ENCODE measurements around the gene HOXC11. TPM values are rescaled to one million over a fixed set of nuclear protein-coding genes. Genes with fewer than 3 reads are reported as not detected.

Gene HOXC11
- total and polyA plus RNA-seq, 8 donors, result not detected

DNA sequence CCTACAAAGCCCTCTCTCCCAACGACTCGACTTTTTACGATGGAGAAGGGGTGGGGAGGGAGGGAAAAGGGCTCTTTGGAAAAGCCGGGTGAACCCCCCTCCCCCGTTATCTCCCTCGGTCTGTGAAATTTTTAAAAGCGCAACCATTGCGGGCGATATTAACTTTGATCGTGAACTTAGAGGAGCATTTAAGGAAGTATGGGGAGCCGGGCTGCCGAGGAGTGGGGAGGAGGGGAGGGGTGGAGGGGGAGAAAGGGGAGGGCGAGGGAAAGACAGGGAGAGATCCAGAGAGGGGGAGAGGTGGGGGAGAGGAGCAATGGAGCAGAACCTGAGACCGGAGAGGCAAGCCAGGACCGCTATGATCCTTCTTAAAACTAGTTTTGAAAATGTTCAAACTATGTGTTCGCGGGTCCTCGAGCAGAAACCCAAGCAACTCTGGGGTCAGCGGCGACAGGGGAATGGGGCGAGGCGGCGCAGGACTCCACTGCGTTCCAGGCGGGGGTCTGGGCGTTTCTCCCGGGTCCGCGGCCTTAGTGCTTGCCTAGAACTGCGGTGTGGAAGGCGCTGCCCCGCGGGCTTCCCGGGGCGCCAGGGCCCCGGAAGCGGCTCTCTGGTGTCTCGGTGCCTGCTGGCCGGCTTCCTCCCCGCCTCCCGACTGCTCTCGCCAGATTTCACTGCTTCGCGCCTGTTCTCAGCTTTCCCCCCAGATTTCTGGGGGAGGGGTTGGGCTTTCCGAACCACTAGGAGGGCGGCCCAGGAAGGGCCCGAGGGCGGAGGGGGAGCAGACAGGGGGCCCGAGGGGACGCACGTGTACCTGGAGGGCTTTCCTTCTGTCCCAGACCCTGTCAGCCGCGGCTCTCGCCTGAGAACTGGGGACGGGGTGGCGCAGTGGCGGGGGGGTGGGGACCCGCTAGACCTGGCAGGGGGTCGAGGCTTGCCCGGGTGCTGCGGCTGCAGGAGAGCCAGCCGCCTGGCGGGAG lies 1.4 kb downstream of the HOXC11 start, which contains the start of gene HOTAIR:
Gene HOTAIR (minus strand): TSS at position 871 of the 980 bp plus-strand sequence.
- peaks cover 99 to 100% of the 10 kb centered on the region in 2 donors for H3K27me3 ChIP-seq
- H3K4me1 ChIP-seq, result peaks cover 0 to 23% of the 10 kb centered on the region in 2 donors
- ATAC-seq, result peak; percentile 39

DNA sequence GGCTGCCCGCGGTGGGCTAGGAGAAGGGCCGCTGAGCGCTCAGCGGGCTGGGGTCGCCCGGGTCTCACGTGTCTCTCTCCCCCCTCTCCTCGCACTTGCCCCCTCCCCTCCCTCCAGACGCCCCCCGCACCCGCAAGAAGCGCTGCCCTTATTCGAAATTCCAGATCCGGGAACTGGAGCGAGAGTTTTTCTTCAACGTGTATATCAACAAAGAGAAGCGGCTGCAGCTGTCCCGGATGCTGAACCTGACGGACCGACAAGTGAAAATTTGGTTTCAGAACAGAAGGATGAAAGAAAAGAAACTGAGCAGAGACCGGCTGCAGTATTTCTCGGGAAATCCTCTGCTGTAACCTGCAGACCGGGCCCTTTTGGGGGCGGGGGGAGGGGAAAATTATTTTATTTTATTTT lies 2.1 kb downstream of the HOXC11 start:
- H3K9me3 ChIP-seq, result no peaks in the 10 kb centered on the region
- peaks cover 97 to 100% of the 10 kb centered on the region in 2 donors for H3K27me3 ChIP-seq
- H3K4me3 ChIP-seq, result no peak overlapping the region
- H3K27ac ChIP-seq, result no peak overlapping the region
- ATAC-seq, result no peak
- TF ChIP-seq, protein P1, sequence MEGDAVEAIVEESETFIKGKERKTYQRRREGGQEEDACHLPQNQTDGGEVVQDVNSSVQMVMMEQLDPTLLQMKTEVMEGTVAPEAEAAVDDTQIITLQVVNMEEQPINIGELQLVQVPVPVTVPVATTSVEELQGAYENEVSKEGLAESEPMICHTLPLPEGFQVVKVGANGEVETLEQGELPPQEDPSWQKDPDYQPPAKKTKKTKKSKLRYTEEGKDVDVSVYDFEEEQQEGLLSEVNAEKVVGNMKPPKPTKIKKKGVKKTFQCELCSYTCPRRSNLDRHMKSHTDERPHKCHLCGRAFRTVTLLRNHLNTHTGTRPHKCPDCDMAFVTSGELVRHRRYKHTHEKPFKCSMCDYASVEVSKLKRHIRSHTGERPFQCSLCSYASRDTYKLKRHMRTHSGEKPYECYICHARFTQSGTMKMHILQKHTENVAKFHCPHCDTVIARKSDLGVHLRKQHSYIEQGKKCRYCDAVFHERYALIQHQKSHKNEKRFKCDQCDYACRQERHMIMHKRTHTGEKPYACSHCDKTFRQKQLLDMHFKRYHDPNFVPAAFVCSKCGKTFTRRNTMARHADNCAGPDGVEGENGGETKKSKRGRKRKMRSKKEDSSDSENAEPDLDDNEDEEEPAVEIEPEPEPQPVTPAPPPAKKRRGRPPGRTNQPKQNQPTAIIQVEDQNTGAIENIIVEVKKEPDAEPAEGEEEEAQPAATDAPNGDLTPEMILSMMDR (IDR thresholded peaks at IDR 0.05), result no peak
- H3K36me3 ChIP-seq, result no peaks in the 10 kb centered on the region
- intact Hi-C loops (cut with DNase I), result no loop called here
- DNase-seq, result no peak
- H3K4me1 ChIP-seq, result peaks cover 0 to 23% of the 10 kb centered on the region in 2 donors

More for the DNA sequence above, 1.4 kb downstream of the HOXC11 start, which contains the start of gene HOTAIR:
- no peaks in the 10 kb centered on the region for H3K36me3 ChIP-seq
- peak in 1 of 4 donors; percentile 69 for DNase-seq
- no peaks in the 10 kb centered on the region for H3K9me3 ChIP-seq
- no peak within 1 kb of the TSS for H3K27ac ChIP-seq
- TF ChIP-seq, protein P1 (IDR thresholded peaks at IDR 0.05), result no peak
- intact Hi-C loops (cut with DNase I), result no loop called here
- no peak within 1 kb of the TSS for H3K4me3 ChIP-seq

DNA sequence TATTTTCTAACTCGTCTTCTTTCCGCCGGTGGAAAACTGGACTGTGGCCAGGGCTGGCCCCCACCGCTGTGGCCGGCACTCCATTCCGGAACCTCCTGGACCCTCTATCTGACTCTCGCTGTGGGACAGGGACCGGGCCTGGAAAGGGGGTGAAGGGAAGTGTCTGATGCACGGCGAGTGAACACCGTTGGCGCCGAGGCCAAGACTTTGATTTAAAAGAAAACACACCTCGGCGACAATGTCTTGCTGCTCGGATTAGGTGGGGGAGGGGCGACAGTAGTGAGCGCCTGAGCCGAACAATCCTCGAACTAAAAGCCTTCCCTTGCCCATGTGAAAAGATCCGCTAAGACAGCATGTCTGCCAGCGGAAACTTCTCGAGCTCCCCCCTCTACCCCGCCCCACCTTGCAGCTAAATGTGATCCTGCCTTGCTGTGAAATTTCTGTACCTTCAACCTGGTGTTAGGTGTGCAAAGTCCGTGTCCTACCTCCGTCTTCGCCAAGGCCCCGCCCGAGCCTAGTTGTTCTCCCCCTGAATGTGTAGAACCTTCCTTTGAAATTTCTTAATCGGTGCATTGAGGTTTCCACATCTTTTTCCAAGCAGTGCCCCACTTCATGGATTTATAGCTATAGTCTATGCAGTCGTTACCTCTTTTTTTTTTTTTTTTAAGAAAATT lies 2.7 kb downstream of the HOXC11 start:
- H3K4me3 ChIP-seq, result no peak overlapping the region
- no peaks in the 10 kb centered on the region for H3K36me3 ChIP-seq
- no peaks in the 10 kb centered on the region for H3K9me3 ChIP-seq
- peaks cover 97 to 100% of the 10 kb centered on the region in 2 donors for H3K27me3 ChIP-seq
- TF ChIP-seq, protein P1 (IDR thresholded peaks at IDR 0.05), result no peak
- no peak overlapping the region for H3K27ac ChIP-seq
- intact Hi-C loops (cut with DNase I), result no loop called here
- DNase-seq (peak in 1 of 4 donors; percentile 45), ATAC-seq (no peak)
- peaks cover 0 to 23% of the 10 kb centered on the region in 2 donors for H3K4me1 ChIP-seq

DNA sequence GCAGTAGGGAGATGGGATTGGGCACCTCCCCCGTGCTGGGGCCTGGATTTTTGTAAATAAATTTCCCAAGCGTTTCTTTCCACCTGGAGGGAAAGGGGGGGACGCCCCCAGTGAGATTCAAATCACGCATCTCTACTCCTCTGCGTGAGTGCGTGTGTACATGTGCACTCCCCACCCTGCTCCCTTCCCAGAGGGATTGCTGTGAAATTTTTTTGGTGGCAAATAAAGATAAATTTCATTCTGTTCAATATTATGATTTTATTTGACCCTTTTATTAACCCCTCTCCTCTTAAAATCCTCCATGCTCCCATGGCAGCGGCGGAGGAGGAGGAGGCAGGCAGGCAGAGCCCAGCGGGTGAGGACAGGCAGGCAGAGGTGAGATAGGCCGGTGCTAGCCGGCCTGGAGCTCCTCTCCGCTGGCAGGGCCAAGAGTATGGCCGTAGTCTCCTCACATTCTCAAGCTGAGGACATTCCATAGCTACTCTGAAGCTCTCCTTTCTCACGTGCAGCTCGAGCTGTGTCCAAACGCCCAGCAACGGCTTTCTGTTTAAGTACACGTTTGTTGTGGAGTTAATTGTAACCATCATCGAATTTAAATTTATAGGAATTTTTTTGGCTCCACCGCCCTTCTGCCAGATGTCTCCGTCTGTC lies 3.4 kb downstream of the HOXC11 start:
- H3K27ac ChIP-seq, result no peak overlapping the region
- DNase-seq, result peak in 2 of 4 donors; percentile 54 to 58
- H3K27me3 ChIP-seq, result peaks cover 96 to 100% of the 10 kb centered on the region in 2 donors
- H3K4me1 ChIP-seq, result peaks cover 0 to 23% of the 10 kb centered on the region in 2 donors
- H3K4me3 ChIP-seq, result no peak overlapping the region
- TF ChIP-seq, protein P1 (IDR thresholded peaks at IDR 0.05), result no peak
- no peaks in the 10 kb centered on the region for H3K36me3 ChIP-seq
- no peaks in the 10 kb centered on the region for H3K9me3 ChIP-seq
- no peak for ATAC-seq
- intact Hi-C loops (cut with DNase I), result no loop called here

Measured in left lung (tissue), 10 donors.